HG03439 (cell line): ENCODE results near the gene CUEDC1.

Source experiments
- ATAC-seq: cut with Tn5 transposase; IDR thresholded peaks from one replicate; pipeline ENCODE4 v1.9.1; 2021; ENCODE audit warnings: mild to moderate bottlenecking, moderate library complexity; ENCODE audit not compliant: unreplicated experiment

The CUEDC1 gene

DNA sequence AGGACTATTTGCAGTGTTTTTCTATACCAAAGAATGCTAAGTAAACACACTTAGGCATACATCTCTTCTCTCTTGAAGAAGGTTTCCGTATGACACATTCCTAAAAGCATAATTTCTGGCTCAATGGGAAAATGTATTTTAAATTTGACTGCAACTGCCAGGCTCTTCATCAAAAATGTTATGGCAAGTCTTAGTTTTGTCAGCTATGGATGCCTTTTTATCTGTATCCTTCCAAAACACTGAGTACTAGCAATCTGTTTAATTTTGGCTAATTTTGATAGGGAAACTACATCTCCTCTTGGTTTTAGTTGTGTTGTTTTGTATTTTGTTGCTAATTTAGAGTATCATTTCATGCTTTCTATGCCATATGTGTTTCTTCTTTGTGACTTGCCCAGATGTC, 140.8 kb downstream of the CUEDC1 start:
- ATAC-seq, result no peak

DNA sequence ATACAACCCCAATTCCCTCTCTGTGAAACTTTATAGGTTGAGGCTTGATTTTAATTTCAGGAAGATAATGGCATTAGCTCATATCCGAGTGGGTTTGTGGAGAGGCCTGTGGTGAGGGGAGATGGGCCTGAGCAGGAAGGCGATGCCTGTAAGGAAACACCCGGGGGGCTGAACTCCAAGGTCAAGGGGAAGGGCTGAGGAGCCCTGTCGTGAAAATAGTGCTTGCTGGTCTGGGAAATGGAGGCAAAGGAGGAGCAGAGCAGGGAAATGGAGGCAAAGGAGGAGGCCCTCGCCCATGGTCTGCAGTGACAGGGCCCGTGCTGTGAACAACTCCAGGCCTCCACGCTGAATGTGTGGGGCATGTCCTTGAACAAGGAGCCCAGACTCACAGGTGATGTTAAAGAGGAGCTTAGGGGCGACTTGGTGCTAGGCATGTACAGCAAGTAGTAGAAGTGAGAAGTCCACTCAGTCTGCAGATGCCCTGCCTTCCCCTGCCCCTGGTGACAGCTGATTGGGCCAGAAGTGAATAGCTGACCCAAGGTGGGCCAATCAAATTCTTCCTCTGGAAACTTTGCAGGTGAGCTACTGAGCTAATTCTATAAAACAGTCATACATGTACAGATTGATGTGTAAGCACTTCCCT, 143.5 kb downstream of the CUEDC1 start:
- ATAC-seq, result no peak
